Measurements from ENCODE around the gene ANKRD42.

DNA sequence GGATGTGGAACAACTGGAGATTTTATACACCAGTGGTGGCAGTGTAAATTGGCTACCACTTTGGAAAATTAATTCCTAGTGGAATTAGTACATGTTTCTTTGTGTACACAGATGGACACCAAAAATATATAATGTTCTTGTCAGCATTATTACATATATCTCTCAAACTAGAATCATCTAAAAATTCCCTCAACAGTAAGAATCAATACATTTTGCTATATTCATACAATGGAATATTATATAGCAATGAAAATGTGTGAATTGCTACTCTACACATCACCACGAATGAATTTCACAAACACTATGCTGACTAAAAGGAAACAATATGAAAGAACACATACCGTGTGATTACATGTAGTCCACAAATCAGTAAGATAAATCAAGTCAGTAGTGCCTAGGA, 58.8 kb downstream of the ANKRD42 start:
- TF ChIP-seq, protein P1, sequence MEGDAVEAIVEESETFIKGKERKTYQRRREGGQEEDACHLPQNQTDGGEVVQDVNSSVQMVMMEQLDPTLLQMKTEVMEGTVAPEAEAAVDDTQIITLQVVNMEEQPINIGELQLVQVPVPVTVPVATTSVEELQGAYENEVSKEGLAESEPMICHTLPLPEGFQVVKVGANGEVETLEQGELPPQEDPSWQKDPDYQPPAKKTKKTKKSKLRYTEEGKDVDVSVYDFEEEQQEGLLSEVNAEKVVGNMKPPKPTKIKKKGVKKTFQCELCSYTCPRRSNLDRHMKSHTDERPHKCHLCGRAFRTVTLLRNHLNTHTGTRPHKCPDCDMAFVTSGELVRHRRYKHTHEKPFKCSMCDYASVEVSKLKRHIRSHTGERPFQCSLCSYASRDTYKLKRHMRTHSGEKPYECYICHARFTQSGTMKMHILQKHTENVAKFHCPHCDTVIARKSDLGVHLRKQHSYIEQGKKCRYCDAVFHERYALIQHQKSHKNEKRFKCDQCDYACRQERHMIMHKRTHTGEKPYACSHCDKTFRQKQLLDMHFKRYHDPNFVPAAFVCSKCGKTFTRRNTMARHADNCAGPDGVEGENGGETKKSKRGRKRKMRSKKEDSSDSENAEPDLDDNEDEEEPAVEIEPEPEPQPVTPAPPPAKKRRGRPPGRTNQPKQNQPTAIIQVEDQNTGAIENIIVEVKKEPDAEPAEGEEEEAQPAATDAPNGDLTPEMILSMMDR (IDR thresholded peaks at IDR 0.05; ENCODE audit: poor library complexity) = no peak
- TF ChIP-seq EZH2phosphoT487 (IDR thresholded peaks at IDR 0.05; ENCODE audit: low read depth, severe bottlenecking, unreplicated experiment) = no peak
